ENCODE data around the gene SLC25A25. TPM values are rescaled to one million over a fixed set of nuclear protein-coding genes. Genes with fewer than 3 reads are reported as not detected.

Gene SLC25A25
- total and polyA plus RNA-seq, 9 of the 15 experiments (the other 6 are each of a cell fraction or from before 2014, with no cell fraction given) = 0.07 to 35.9 (median 23.2) TPM

- TF ChIP-seq STAT5A (IDR thresholded peaks at IDR 0.05; ENCODE audit: borderline replicate concordance, low read length) (no peak), HSF4 (CRISPR knock-in tag; IDR thresholded peaks at IDR 0.05; ENCODE audit: borderline replicate concordance) (no peak), ZNF668 (CRISPR knock-in tag; IDR thresholded peaks at IDR 0.05) (no peak), CHD4 (IDR thresholded peaks at IDR 0.05; ENCODE audit: insufficient read depth, insufficient replicate concordance, low read depth, low read length, poor library complexity, severe bottlenecking) (no peak), XRCC4 (IDR thresholded peaks at IDR 0.05; ENCODE audit: extremely low read depth, insufficient read depth, insufficient read length) (no peak), FOXA3 (CRISPR knock-in tag; conservative IDR thresholded peaks at IDR 0.05 in 1 of 2, IDR thresholded peaks at IDR 0.05 in 1 of 2) (no peak), L3MBTL2 (IDR thresholded peaks at IDR 0.05) (no peak; the same call in 1 of the 2 replicates), HLTF (IDR thresholded peaks at IDR 0.05) (no peak), ZNF436 (CRISPR knock-in tag; IDR thresholded peaks at IDR 0.05) (no peak), NCOA4 (IDR thresholded peaks at IDR 0.05; ENCODE audit: partially characterized antibody) (no peak), ARID2 (IDR thresholded peaks at IDR 0.05) (no peak), ARID3A (IDR thresholded peaks at IDR 0.05; ENCODE audit: borderline replicate concordance, low read depth, low read length) (no peak), ZNF518B (CRISPR knock-in tag; IDR thresholded peaks at IDR 0.05) (no peak), SAFB2 (IDR thresholded peaks at IDR 0.05; ENCODE audit: borderline replicate concordance, low read depth, low read length, severe bottlenecking) (no peak), KLF10 (CRISPR knock-in tag; IDR thresholded peaks at IDR 0.05) (no peak), ZNF134 (CRISPR knock-in tag; conservative IDR thresholded peaks at IDR 0.05) (no peak), BCLAF1 (IDR thresholded peaks at IDR 0.05; ENCODE audit: borderline replicate concordance in 1 of 2, control insufficient read depth in 1 of 2, low read depth in 2 of 2, low read length in 1 of 2) (no peak), LARP7 (IDR thresholded peaks at IDR 0.05) (no peak)
Measured at GRCh38 chr9:128098297-128099230, 30.5 kb downstream of the SLC25A25 start (continued).
